Neuronal stem cell (in vitro differentiated cells): ENCODE results near the gene KCTD7.

Experiments
- DNase-seq: peaks from one replicate; pipeline ENCODE4 v3.0.0-alpha.2; 2013; ENCODE audit warnings: low spot score
- H2AFZ ChIP-seq: one replicate; pipeline ENCODE4 v1.6.1; 2013; ENCODE audit warnings: mild to moderate bottlenecking, low read length, inconsistent platforms
- H2AK5ac ChIP-seq: 2 replicates; pipeline ENCODE4 v1.6.1; 2013; ENCODE audit warnings: low read depth, mild to moderate bottlenecking, inconsistent platforms, low read length, moderate library complexity, mixed read lengths
- H2BK120ac ChIP-seq: 2 replicates; pipeline ENCODE4 v1.6.1; 2013; ENCODE audit warnings: low read depth, mild to moderate bottlenecking, inconsistent platforms, low read length, moderate library complexity, mixed read lengths
- H2BK12ac ChIP-seq: one replicate; pipeline ENCODE4 v1.6.1; 2013; ENCODE audit warnings: low read length, inconsistent platforms
- H2BK15ac ChIP-seq: 2 replicates; pipeline ENCODE4 v1.6.1; 2013; ENCODE audit warnings: mild to moderate bottlenecking, low read length, inconsistent platforms, mixed read lengths
- H2BK5ac ChIP-seq: one replicate; pipeline ENCODE4 v1.6.1; 2013; ENCODE audit warnings: inconsistent platforms, mild to moderate bottlenecking, low read length, moderate library complexity
- H3K14ac ChIP-seq: one replicate; pipeline ENCODE4 v1.6.1; 2013; ENCODE audit warnings: low read length, inconsistent platforms
- H3K18ac ChIP-seq: 2 replicates; pipeline ENCODE4 v1.6.1; 2013; ENCODE audit warnings: low read length, inconsistent platforms
- H3K23ac ChIP-seq: 2 replicates; pipeline ENCODE4 v1.6.1; 2013; ENCODE audit warnings: low read depth, mild to moderate bottlenecking, mixed read lengths, low read length, inconsistent platforms; ENCODE audit not compliant: poor library complexity
- H3K27ac ChIP-seq: replicated peaks from 3 replicates; pipeline ENCODE4 v1.5.1; 2013; ENCODE audit warnings: low read length, inconsistent platforms
- H3K27me3 ChIP-seq, 3 experiments: 2 replicates each; pipeline ENCODE4 v1.6.1; 2013; ENCODE audit warnings: low read length in 3 of 3, mild to moderate bottlenecking in 2 of 3, inconsistent platforms in 1 of 3, low read depth in 1 of 3, mixed read lengths in 1 of 3, moderate library complexity in 1 of 3; ENCODE audit not compliant: control insufficient read depth in 3 of 3, insufficient read depth in 3 of 3
- H3K36me3 ChIP-seq, 2 donors: replicated peaks in 1 of 2; 2 replicates each; pipeline ENCODE4 v1.6.1; 2013; ENCODE audit warnings: low read length in 2 of 2; ENCODE audit not compliant: control insufficient read depth in 2 of 2, insufficient read depth in 2 of 2
- H3K4ac ChIP-seq: 2 replicates; pipeline ENCODE4 v1.6.1; 2013; ENCODE audit warnings: inconsistent platforms, mild to moderate bottlenecking, low read length, moderate library complexity
- H3K4me1 ChIP-seq, 2 donors: 1 replicate in 1 of 2; 2 replicates in 1 of 2; pipeline ENCODE4 v1.6.1; 2013; ENCODE audit warnings: low read length in 2 of 2, low read depth in 1 of 2; ENCODE audit not compliant: control insufficient read depth in 2 of 2, insufficient read depth in 1 of 2
- H3K4me2 ChIP-seq: one replicate; pipeline ENCODE4 v1.6.1; 2013; ENCODE audit warnings: mild to moderate bottlenecking, low read length, inconsistent platforms; ENCODE audit not compliant: insufficient read depth, poor library complexity, severe bottlenecking
- H3K4me3 ChIP-seq, 2 donors: 2 replicates each; pipeline ENCODE4 v1.5.1; 2013; ENCODE audit warnings: low read length in 2 of 2, mild to moderate bottlenecking in 2 of 2, inconsistent platforms in 1 of 2, moderate library complexity in 1 of 2
- H3K79me1 ChIP-seq: one replicate; pipeline ENCODE4 v1.6.1; 2013; ENCODE audit warnings: low read depth, mild to moderate bottlenecking, inconsistent platforms, low read length, moderate library complexity
- H3K9ac ChIP-seq: one replicate; pipeline ENCODE4 v1.6.1; 2013; ENCODE audit warnings: mild to moderate bottlenecking, low read depth, low read length, inconsistent platforms; ENCODE audit not compliant: poor library complexity
- H3K9me3 ChIP-seq, 2 donors: replicated peaks in 1 of 2; 2 replicates each; pipeline versions ENCODE3 to v1.6.1; 2013; ENCODE audit warnings: low read length in 2 of 2, mild to moderate bottlenecking in 2 of 2, inconsistent platforms in 1 of 2, low read depth in 1 of 2, mixed read lengths in 1 of 2, moderate library complexity in 1 of 2; ENCODE audit not compliant: control insufficient read depth in 2 of 2, insufficient read depth in 1 of 2
- H4K8ac ChIP-seq: one replicate; pipeline ENCODE4 v1.6.1; 2013; ENCODE audit warnings: low read depth, mild to moderate bottlenecking, inconsistent platforms, low read length, moderate library complexity
- H4K91ac ChIP-seq: one replicate; pipeline ENCODE4 v1.6.1; 2013; ENCODE audit warnings: low read length, low read depth, mild to moderate bottlenecking, inconsistent platforms; ENCODE audit not compliant: poor library complexity
- WGBS, 2 donors: extraction: QIAGEN DNeasy Blood & Tissue Kit; methylation state at CpG; one replicate each; pipeline ENCODE4 v1.1.7; 2013; ENCODE audit warnings: missing lambda C conversion rate in 2 of 2, mixed read lengths in 1 of 2; ENCODE audit not compliant: insufficient read length in 2 of 2, insufficient replicate concordance in 1 of 2; ENCODE audit errors: extremely low coverage in 2 of 2; 5-methylcytosine and 5-hydroxymethylcytosine counted together

KCTD7 gene

DNA sequence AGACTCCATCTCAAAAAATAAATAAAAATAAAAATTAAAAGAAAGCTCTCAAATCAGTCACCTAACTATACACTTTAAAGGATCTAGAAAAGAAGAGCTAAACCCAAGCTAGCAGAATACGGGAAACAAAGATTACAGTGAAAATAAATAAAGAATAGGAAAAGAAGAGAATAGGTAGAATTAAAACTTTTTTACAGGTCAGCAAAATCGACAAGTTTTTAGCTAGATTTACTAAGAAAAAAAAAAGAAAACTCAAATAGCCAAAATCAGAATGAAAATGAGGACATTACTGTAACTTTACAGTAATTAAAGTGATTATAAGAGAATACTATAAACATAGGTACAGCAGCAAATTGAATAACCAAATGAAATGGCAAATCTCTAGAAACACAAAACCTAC, 60.4 kb downstream of the KCTD7 start:
- no peak overlapping the region for H4K8ac ChIP-seq
- no peak overlapping the region for H2BK15ac ChIP-seq
- H2BK120ac ChIP-seq, result no peak overlapping the region
- no peak overlapping the region for H3K23ac ChIP-seq
- no peak overlapping the region for H2AK5ac ChIP-seq
- H3K27me3 ChIP-seq, result no peaks in the 10 kb centered on the region
- no peak for DNase-seq
- WGBS, 2 donors, result no CpG with 5 or more reads among the region's 2 CpGs
- H3K36me3 ChIP-seq, result peaks cover 0 to 19% of the 10 kb centered on the region in 2 donors
- no peak overlapping the region for H3K14ac ChIP-seq
- peaks cover 0 to 6% of the 10 kb centered on the region in 2 donors for H3K9me3 ChIP-seq
- H3K4me3 ChIP-seq, result no peak overlapping the region
- no peaks in the 10 kb centered on the region for H3K4me1 ChIP-seq
- H2BK5ac ChIP-seq, result no peak overlapping the region
- H3K4me2 ChIP-seq, result no peak overlapping the region
- no peak overlapping the region for H2AFZ ChIP-seq
- no peak overlapping the region for H3K4ac ChIP-seq
- no peak overlapping the region for H3K9ac ChIP-seq
- H3K27ac ChIP-seq, result no peak overlapping the region
- H3K18ac ChIP-seq, result no peak overlapping the region
- H3K79me1 ChIP-seq, result no peaks in the 10 kb centered on the region
- H4K91ac ChIP-seq, result no peak overlapping the region
- no peak overlapping the region for H2BK12ac ChIP-seq

DNA sequence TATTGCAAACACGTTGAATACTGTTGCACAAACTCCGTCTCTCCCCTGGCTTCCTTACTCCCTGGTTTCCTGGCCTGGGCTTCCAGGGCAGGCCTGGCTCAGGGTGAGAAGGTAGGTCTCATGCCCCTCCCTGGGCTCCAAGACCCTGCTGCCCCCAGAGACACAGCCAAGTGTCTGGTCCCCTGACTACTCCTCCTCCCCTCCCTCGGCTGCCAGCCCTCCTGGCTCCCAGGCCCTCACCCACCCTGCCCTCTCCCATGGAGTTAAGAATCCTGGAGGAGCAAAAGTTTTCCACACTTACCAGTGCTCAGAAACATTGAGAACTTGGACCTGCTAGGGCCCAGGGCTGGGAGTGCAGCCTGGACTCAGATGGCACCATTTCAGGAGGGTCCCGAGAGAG, 64.7 kb downstream of the KCTD7 start:
- Histone ChIP-seq H3K36me3 (peaks cover 0 to 21% of the 10 kb centered on the region in 2 donors), H3K4me2 (no peak overlapping the region), H4K91ac (no peak overlapping the region), H2AK5ac (no peak overlapping the region), H2BK120ac (no peak overlapping the region), H3K9me3 (peaks cover 0 to 2% of the 10 kb centered on the region in 2 donors), H2BK15ac (no peak overlapping the region), H3K79me1 (peaks cover 6% of the 10 kb centered on the region), H3K4me1 (peaks cover 2 to 3% of the 10 kb centered on the region in 2 donors), H3K14ac (no peak overlapping the region), H4K8ac (no peak overlapping the region), H3K27me3 (no peaks in the 10 kb centered on the region), H3K23ac (no peak overlapping the region), H3K9ac (no peak overlapping the region), H3K4ac (no peak overlapping the region), H2BK5ac (no peak overlapping the region), H2BK12ac (no peak overlapping the region), H3K18ac (no peak overlapping the region), H3K27ac (no peak overlapping the region), H3K4me3 (no peak overlapping the region), H2AFZ (no peak overlapping the region)
- no peak for DNase-seq
- WGBS, 2 donors, result no CpG with 5 or more reads among the region's 4 CpGs
